MM.1S (cell line): ENCODE measurements around the gene STC2.

Source experiments
- CTCF ChIP-seq: fragments of 300-600 bp; sonication (generic); IDR thresholded peaks from 2 replicates; pipeline ENCODE4 v1.5.1; 2016; ENCODE audit warnings: antibody characterized with exemption, low read length, mixed read lengths
- EZH2 ChIP-seq: fragments of 300-600 bp; sonication (generic); optimal IDR thresholded peaks from 2 replicates; pipeline ENCODE3; 2017; ENCODE audit warnings: low read depth, mild to moderate bottlenecking, antibody characterized with exemption, low read length, mixed read lengths
- EZH2phosphoT487 ChIP-seq: fragments of 300-600 bp; sonication (generic); IDR thresholded peaks from 2 replicates; pipeline ENCODE4 v1.6.1; 2018; ENCODE audit warnings: antibody characterized with exemption, low read length

GRCh38 chr5:173312821-173313220 lies 15.4 kb downstream of the STC2 start:
- TF ChIP-seq CTCF (no peak), EZH2 (no peak), EZH2phosphoT487 (no peak)
